HepG2 (cell line): ENCODE results near the gene PDCD11. TPM values are rescaled to one million over a fixed set of nuclear protein-coding genes. Genes with fewer than 3 reads are reported as not detected.
A peak's percentile ranks its signal among the peaks of the same experiment; 100 is the strongest.

ENCODE experiments used
- BCLAF1 ChIP-seq: fragments of 450-650 bp; IDR thresholded peaks from 2 replicates; pipeline ENCODE4 v1.6.1; 2017; ENCODE audit warnings: mild to moderate bottlenecking
- DMAP1 ChIP-seq: IDR thresholded peaks from 2 replicates; pipeline ENCODE4 v1.6.1; 2016
- DNMT1 ChIP-seq: sonication (generic); formaldehyde crosslinking; IDR thresholded peaks from 2 replicates; pipeline ENCODE4 v1.5.1; 2020; ENCODE audit warnings: mild to moderate bottlenecking, missing genetic modification reagents
- FLYWCH1 ChIP-seq: sonication (generic); formaldehyde crosslinking; IDR thresholded peaks from 2 replicates; pipeline ENCODE4 v1.8.1; 2023; ENCODE audit warnings: mild to moderate bottlenecking, missing genetic modification reagents
- MIXL1 ChIP-seq: IDR thresholded peaks from 2 replicates; pipeline ENCODE4 v1.6.1; 2016
- NAIF1 ChIP-seq: sonication (generic); formaldehyde crosslinking; IDR thresholded peaks from 2 replicates; pipeline ENCODE4 v1.5.0; 2020; ENCODE audit warnings: mild to moderate bottlenecking, missing genetic modification reagents, borderline replicate concordance
- NFATC3 ChIP-seq: sonication (generic); formaldehyde crosslinking; IDR thresholded peaks from 2 replicates; pipeline ENCODE4 v1.5.1; 2020; ENCODE audit warnings: mild to moderate bottlenecking, missing genetic modification reagents
- RCOR2 ChIP-seq: IDR thresholded peaks from 2 replicates; pipeline ENCODE4 v1.6.1; 2016; ENCODE audit warnings: missing biosample characterization, missing genetic modification reagents
- SMARCE1 ChIP-seq: fragments of 450-650 bp; IDR thresholded peaks from 2 replicates; pipeline ENCODE4 v1.6.1; 2017; ENCODE audit warnings: borderline replicate concordance
- SP4 ChIP-seq: sonication (generic); formaldehyde crosslinking; IDR thresholded peaks from 2 replicates; pipeline ENCODE4 v1.8.1; 2023; ENCODE audit warnings: mild to moderate bottlenecking, missing genetic modification reagents
- TCF7L2 ChIP-seq: IDR thresholded peaks from 2 replicates; pipeline ENCODE4 v1.6.1; 2011; ENCODE audit warnings: mild to moderate bottlenecking, low read depth, low read length, moderate library complexity
- ZBTB20 ChIP-seq: sonication (generic); formaldehyde crosslinking; IDR thresholded peaks from 2 replicates; pipeline ENCODE4 v1.8.1; 2023; ENCODE audit warnings: missing genetic modification reagents, low read depth, mild to moderate bottlenecking, borderline replicate concordance
- ZFP90 ChIP-seq: sonication (generic); formaldehyde crosslinking; IDR thresholded peaks from 2 replicates; pipeline ENCODE4 v1.8.0; 2022; ENCODE audit warnings: missing genetic modification reagents, mild to moderate bottlenecking, inconsistent platforms, borderline replicate concordance
- ZFY ChIP-seq: sonication (generic); formaldehyde crosslinking; IDR thresholded peaks from 2 replicates; pipeline ENCODE4 v1.4.0; 2020; ENCODE audit warnings: missing genetic modification reagents
- ZNF10 ChIP-seq: sonication (generic); formaldehyde crosslinking; IDR thresholded peaks from 2 replicates; pipeline ENCODE4 v1.4.0; 2020; ENCODE audit warnings: mild to moderate bottlenecking, low read depth, missing genetic modification reagents, borderline replicate concordance
- ZNF124 ChIP-seq: sonication (generic); formaldehyde crosslinking; IDR thresholded peaks from 2 replicates; pipeline ENCODE4 v1.4.0; 2020; ENCODE audit warnings: missing genetic modification reagents
- ZNF205 ChIP-seq: IDR thresholded peaks from 2 replicates; pipeline ENCODE4 v1.6.1; 2018; ENCODE audit warnings: missing biosample characterization, missing genetic modification reagents
- ZNF234 ChIP-seq: sonication (generic); formaldehyde crosslinking; conservative IDR thresholded peaks from 2 replicates; pipeline ENCODE4 v1.5.1; 2020; ENCODE audit warnings: mild to moderate bottlenecking, missing genetic modification reagents
- ZNF333 ChIP-seq: sonication (generic); formaldehyde crosslinking; IDR thresholded peaks from 2 replicates; pipeline ENCODE4 v1.4.0; 2020; ENCODE audit warnings: mild to moderate bottlenecking, missing genetic modification reagents, borderline replicate concordance
- ZNF546 ChIP-seq: sonication (generic); formaldehyde crosslinking; conservative IDR thresholded peaks from 2 replicates; pipeline ENCODE4 v1.8.1; 2023; ENCODE audit warnings: mild to moderate bottlenecking, missing genetic modification reagents
- ZNF740 ChIP-seq: sonication (generic); formaldehyde crosslinking; IDR thresholded peaks from 2 replicates; pipeline ENCODE4 v1.4.0; 2020; ENCODE audit warnings: missing genetic modification reagents
- ZSCAN20 ChIP-seq: sonication (generic); formaldehyde crosslinking; IDR thresholded peaks from 2 replicates; pipeline ENCODE4 v1.4.0; 2020; ENCODE audit warnings: missing genetic modification reagents, mild to moderate bottlenecking, borderline replicate concordance
- polyA plus RNA-seq, 8 experiments: library from polyadenylated mRNA; depleted of rRNA in 3 of 8; stranded (reverse) in 7 of 8; unstranded in 1 of 8; fragments of >200 nt; fragmentation: Illumina TruSeq in 4 of 8; extraction: Trizol in 4 of 8; gene quantifications; 2 replicates each; pipeline versions ENCODE4 v1.2.1 to v1.2.3, GENCODE V29; 2011 to 2016; ENCODE audit warnings: low read depth in 4 of 8, missing spikeins in 1 of 8, mixed read lengths in 1 of 8; ENCODE audit not compliant: insufficient read depth in 1 of 8
- total RNA-seq, 5 experiments: library from RNA; depleted of rRNA; stranded (reverse); fragments of >200 nt; fragmentation: Illumina TruSeq; extraction: Trizol; gene quantifications; 2 replicates each; pipeline ENCODE4 v1.2.3, GENCODE V29; 2016; ENCODE audit warnings: low read depth in 1 of 5
- TF ChIP-seq, protein P1 (sequence below): sonication (generic); formaldehyde crosslinking; IDR thresholded peaks from 2 replicates; pipeline ENCODE4 v1.4.0; 2020; ENCODE audit warnings: low read depth, mild to moderate bottlenecking, missing genetic modification reagents
- TF ChIP-seq, protein P2 (sequence below): sonication (generic); formaldehyde crosslinking; IDR thresholded peaks from 2 replicates; pipeline ENCODE4 v1.5.0; 2020; ENCODE audit warnings: missing genetic modification reagents
- TF ChIP-seq, protein P3 (sequence below): sonication (generic); formaldehyde crosslinking; IDR thresholded peaks from 2 replicates; pipeline ENCODE4 v1.5.1; 2020; ENCODE audit warnings: mild to moderate bottlenecking, missing genetic modification reagents, moderate library complexity

Gene PDCD11
- total and polyA plus RNA-seq, 2 of the 13 experiments (the other 11 are each of a cell fraction or from before 2014, with no cell fraction given) = 12.8 to 52.8 TPM

GRCh38 chr10:103396067-103396788 is at the start of gene PDCD11, which contains the start of gene ATP5MK (continued):
- no peak for TF ChIP-seq BCLAF1
- peak; percentile 45; the same call in 1 of the 2 replicates for TF ChIP-seq ZFP90 (CRISPR knock-in tag)
- 0 out of 2 replicates have a peak, but pooled peaks have one; percentile 30 for TF ChIP-seq ZNF205 (CRISPR knock-in tag)
- TF ChIP-seq ZNF740 (CRISPR knock-in tag) = no peak
- TF ChIP-seq ZBTB20 (CRISPR knock-in tag) = no peak; the same call in 1 of the 2 replicates
- no peak for TF ChIP-seq RCOR2 (CRISPR knock-in tag)
- TF ChIP-seq TCF7L2 = no peak
- TF ChIP-seq NFATC3 (CRISPR knock-in tag) = 0 out of 2 replicates have a peak, but pooled peaks have one; percentile 65
- peak; percentile 90 for TF ChIP-seq NAIF1
- TF ChIP-seq, protein P1, sequence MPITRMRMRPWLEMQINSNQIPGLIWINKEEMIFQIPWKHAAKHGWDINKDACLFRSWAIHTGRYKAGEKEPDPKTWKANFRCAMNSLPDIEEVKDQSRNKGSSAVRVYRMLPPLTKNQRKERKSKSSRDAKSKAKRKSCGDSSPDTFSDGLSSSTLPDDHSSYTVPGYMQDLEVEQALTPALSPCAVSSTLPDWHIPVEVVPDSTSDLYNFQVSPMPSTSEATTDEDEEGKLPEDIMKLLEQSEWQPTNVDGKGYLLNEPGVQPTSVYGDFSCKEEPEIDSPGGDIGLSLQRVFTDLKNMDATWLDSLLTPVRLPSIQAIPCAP = no peak
- TF ChIP-seq, protein P2, sequence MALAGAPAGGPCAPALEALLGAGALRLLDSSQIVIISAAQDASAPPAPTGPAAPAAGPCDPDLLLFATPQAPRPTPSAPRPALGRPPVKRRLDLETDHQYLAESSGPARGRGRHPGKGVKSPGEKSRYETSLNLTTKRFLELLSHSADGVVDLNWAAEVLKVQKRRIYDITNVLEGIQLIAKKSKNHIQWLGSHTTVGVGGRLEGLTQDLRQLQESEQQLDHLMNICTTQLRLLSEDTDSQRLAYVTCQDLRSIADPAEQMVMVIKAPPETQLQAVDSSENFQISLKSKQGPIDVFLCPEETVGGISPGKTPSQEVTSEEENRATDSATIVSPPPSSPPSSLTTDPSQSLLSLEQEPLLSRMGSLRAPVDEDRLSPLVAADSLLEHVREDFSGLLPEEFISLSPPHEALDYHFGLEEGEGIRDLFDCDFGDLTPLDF = no peak
- TF ChIP-seq, protein P3, sequence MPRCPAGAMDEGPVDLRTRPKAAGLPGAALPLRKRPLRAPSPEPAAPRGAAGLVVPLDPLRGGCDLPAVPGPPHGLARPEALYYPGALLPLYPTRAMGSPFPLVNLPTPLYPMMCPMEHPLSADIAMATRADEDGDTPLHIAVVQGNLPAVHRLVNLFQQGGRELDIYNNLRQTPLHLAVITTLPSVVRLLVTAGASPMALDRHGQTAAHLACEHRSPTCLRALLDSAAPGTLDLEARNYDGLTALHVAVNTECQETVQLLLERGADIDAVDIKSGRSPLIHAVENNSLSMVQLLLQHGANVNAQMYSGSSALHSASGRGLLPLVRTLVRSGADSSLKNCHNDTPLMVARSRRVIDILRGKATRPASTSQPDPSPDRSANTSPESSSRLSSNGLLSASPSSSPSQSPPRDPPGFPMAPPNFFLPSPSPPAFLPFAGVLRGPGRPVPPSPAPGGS = no peak
- no peak for TF ChIP-seq ZNF234 (CRISPR knock-in tag)
- TF ChIP-seq ZNF10 (CRISPR knock-in tag) = no peak
- no peak for TF ChIP-seq ZSCAN20 (CRISPR knock-in tag)
- TF ChIP-seq ZNF333 (CRISPR knock-in tag) = no peak
- TF ChIP-seq ZNF124 (CRISPR knock-in tag) = peak; percentile 82; the same call in 1 of the 2 replicates
- TF ChIP-seq DNMT1 (CRISPR knock-in tag) = 0 out of 2 replicates have a peak, but pooled peaks have one; percentile 73
- TF ChIP-seq SMARCE1 = no peak
- TF ChIP-seq ZNF546 = no peak
- peak; percentile 37; the same call in 1 of the 2 replicates for TF ChIP-seq MIXL1 (CRISPR knock-in tag)
- peak; percentile 88 for TF ChIP-seq SP4 (CRISPR knock-in tag)
- peak; percentile 69 for TF ChIP-seq ZFY (CRISPR knock-in tag)
- TF ChIP-seq FLYWCH1 (CRISPR knock-in tag) = no peak
- peak; percentile 98 for TF ChIP-seq DMAP1 (CRISPR knock-in tag)
